Mesenchymal stem cell (in vitro differentiated cells and primary cell): ENCODE measurements around the gene NMRAL1.

Experiments
- DNase-seq: peaks from one replicate; pipeline ENCODE4 v3.0.0-alpha.2; 2013
- H2AFZ ChIP-seq: one replicate; pipeline ENCODE4 v1.6.1; 2013; ENCODE audit warnings: low read depth, mild to moderate bottlenecking, control low read depth, inconsistent platforms, low read length, moderate library complexity
- H2AK5ac ChIP-seq: 2 replicates; pipeline ENCODE4 v1.6.1; 2013; ENCODE audit warnings: low read length, moderate library complexity, mild to moderate bottlenecking, inconsistent platforms; ENCODE audit not compliant: severe bottlenecking
- H2BK120ac ChIP-seq: one replicate; pipeline ENCODE4 v1.6.1; 2013; ENCODE audit warnings: low read depth, mild to moderate bottlenecking, inconsistent platforms, low read length, moderate library complexity
- H2BK12ac ChIP-seq, 2 experiments: one replicate each; pipeline ENCODE4 v1.6.1; 2013; ENCODE audit warnings: inconsistent platforms in 2 of 2, low read length in 2 of 2, mild to moderate bottlenecking in 2 of 2, moderate library complexity in 2 of 2, control low read depth in 1 of 2
- H2BK15ac ChIP-seq: one replicate; pipeline ENCODE4 v1.6.1; 2013; ENCODE audit warnings: mild to moderate bottlenecking, low read depth, inconsistent platforms; ENCODE audit not compliant: poor library complexity, severe bottlenecking
- H2BK5ac ChIP-seq: 2 replicates; pipeline ENCODE4 v1.6.1; 2013; ENCODE audit warnings: low read depth, mild to moderate bottlenecking, low read length, control low read depth, inconsistent platforms; ENCODE audit not compliant: poor library complexity, severe bottlenecking
- H3K14ac ChIP-seq, 2 experiments: one replicate each; pipeline ENCODE4 v1.6.1; 2013; ENCODE audit warnings: inconsistent platforms in 2 of 2, low read length in 2 of 2, control low read depth in 1 of 2, mild to moderate bottlenecking in 1 of 2, moderate library complexity in 1 of 2
- H3K18ac ChIP-seq, 2 experiments: one replicate each; pipeline ENCODE4 v1.6.1; 2013; ENCODE audit warnings: inconsistent platforms in 2 of 2, low read length in 2 of 2, control low read depth in 1 of 2, low read depth in 1 of 2, mild to moderate bottlenecking in 1 of 2
- H3K23ac ChIP-seq, 2 experiments: one replicate each; pipeline ENCODE4 v1.6.1; 2013; ENCODE audit warnings: inconsistent platforms in 2 of 2, low read length in 2 of 2, mild to moderate bottlenecking in 2 of 2, moderate library complexity in 2 of 2, control low read depth in 1 of 2
- H3K27ac ChIP-seq: 2 replicates; pipeline ENCODE4 v1.5.1; 2013; ENCODE audit warnings: mild to moderate bottlenecking, moderate library complexity, low read length, control low read depth, inconsistent platforms; ENCODE audit not compliant: poor library complexity, severe bottlenecking
- H3K27me3 ChIP-seq, 2 experiments: 2 replicates each; pipeline versions ENCODE4 v1.6.1 to v1.7.0; 2013; ENCODE audit warnings: low read length in 2 of 2, mild to moderate bottlenecking in 2 of 2, moderate library complexity in 2 of 2, control low read depth in 1 of 2, inconsistent platforms in 1 of 2; ENCODE audit not compliant: control insufficient read depth in 1 of 2, insufficient read depth in 1 of 2
- H3K36me3 ChIP-seq, 2 experiments: 2 replicates each; pipeline versions ENCODE4 v1.6.1 to v1.7.0; 2013; ENCODE audit warnings: low read length in 2 of 2, control low read depth in 1 of 2, inconsistent platforms in 1 of 2, low read depth in 1 of 2, mild to moderate bottlenecking in 1 of 2; ENCODE audit not compliant: insufficient read depth in 2 of 2, control insufficient read depth in 1 of 2
- H3K4ac ChIP-seq, 2 experiments: one replicate each; pipeline ENCODE4 v1.6.1; 2013; ENCODE audit warnings: inconsistent platforms in 2 of 2, low read length in 2 of 2, mild to moderate bottlenecking in 2 of 2, moderate library complexity in 2 of 2, control low read depth in 1 of 2, low read depth in 1 of 2
- H3K4me1 ChIP-seq: 2 replicates; pipeline ENCODE4 v1.6.1; 2013; ENCODE audit warnings: low read depth, low read length, control low read depth; ENCODE audit not compliant: control insufficient read depth, insufficient read depth
- H3K4me2 ChIP-seq: 2 replicates; pipeline ENCODE4 v1.6.1; 2013; ENCODE audit warnings: low read length, mild to moderate bottlenecking, inconsistent platforms; ENCODE audit not compliant: poor library complexity, severe bottlenecking
- H3K4me3 ChIP-seq, 2 experiments: 2 replicates each; pipeline versions ENCODE4 v1.5.1 to v1.7.0; 2013; ENCODE audit warnings: low read length in 2 of 2, mild to moderate bottlenecking in 2 of 2, control low read depth in 1 of 2, low read depth in 1 of 2; ENCODE audit not compliant: insufficient read depth in 1 of 2
- H3K79me1 ChIP-seq: replicated peaks from 2 replicates; pipeline ENCODE4 v1.6.1; 2013; ENCODE audit warnings: mild to moderate bottlenecking, control low read depth, low read length, inconsistent platforms; ENCODE audit not compliant: poor library complexity, severe bottlenecking
- H3K9ac ChIP-seq: 2 replicates; pipeline ENCODE4 v1.7.0; 2013; ENCODE audit warnings: mild to moderate bottlenecking, low read length, moderate library complexity
- H3K9me3 ChIP-seq: 2 replicates; pipeline ENCODE4 v1.7.0; 2013; ENCODE audit warnings: mild to moderate bottlenecking, low read length; ENCODE audit not compliant: control insufficient read depth
- H4K8ac ChIP-seq: one replicate; pipeline ENCODE4 v1.6.1; 2013; ENCODE audit warnings: inconsistent platforms, mild to moderate bottlenecking, low read length, moderate library complexity
- H4K91ac ChIP-seq: one replicate; pipeline ENCODE4 v1.6.1; 2013; ENCODE audit warnings: mild to moderate bottlenecking, low read length, inconsistent platforms
- WGBS: methylation state at CpG from one replicate; pipeline ENCODE4 v1.1.7; 2013; ENCODE audit warnings: mixed read lengths; 5-methylcytosine and 5-hydroxymethylcytosine counted together

Gene NMRAL1

GRCh38 chr16:4425378-4426020 is 48.9 kb downstream of the NMRAL1 start, which contains the start of gene DNAJA3:
DNAJA3 (plus strand) TSS chr16:4425868; CDS start chr16:4425882, 14 bp downstream.
- WGBS = under 1% methylated on average over 68 of the region's 68 CpGs

GRCh38 chr16:4420505-4421105 is 53.8 kb downstream of the NMRAL1 start:
- no peaks in the 10 kb centered on the region for H3K27me3 ChIP-seq
- no peak overlapping the region for H2AK5ac ChIP-seq
- H3K9ac ChIP-seq = no peak overlapping the region
- no peaks in the 10 kb centered on the region for H3K9me3 ChIP-seq
- WGBS = 94% methylated on average over 5 of the region's 8 CpGs
- no peak overlapping the region for H2BK12ac ChIP-seq
- no peak overlapping the region for H4K91ac ChIP-seq
- H3K14ac ChIP-seq = no peak overlapping the region
- H3K36me3 ChIP-seq = no peaks in the 10 kb centered on the region
- H2AFZ ChIP-seq = no peak overlapping the region
- H3K4me1 ChIP-seq = peaks cover 10% of the 10 kb centered on the region
- H3K18ac ChIP-seq = no peak overlapping the region
- no peak overlapping the region for H2BK15ac ChIP-seq
- H2BK5ac ChIP-seq = no peak overlapping the region
- no peak overlapping the region for H3K23ac ChIP-seq
- DNase-seq = peak; percentile 8
- no peak overlapping the region for H3K4me3 ChIP-seq
- no peak overlapping the region for H3K4ac ChIP-seq
- peaks cover 7% of the 10 kb centered on the region for H3K79me1 ChIP-seq
- no peak overlapping the region for H3K4me2 ChIP-seq
- H2BK120ac ChIP-seq = no peak overlapping the region
- no peak overlapping the region for H4K8ac ChIP-seq
- no peak overlapping the region for H3K27ac ChIP-seq

More at GRCh38 chr16:4425378-4426020, 48.9 kb downstream of the NMRAL1 start, which contains the start of gene DNAJA3:
- Histone ChIP-seq H4K91ac (peak within 1 kb of the TSS; percentile 99), H2AK5ac (no peak within 1 kb of the TSS), H3K18ac (peak within 1 kb of the TSS; percentile 97), H4K8ac (peak within 1 kb of the TSS; percentile 99), H3K23ac (peak within 1 kb of the TSS in 1 of 2 experiments; percentile 54), H3K9ac (peak within 1 kb of the TSS; percentile 94), H3K36me3 (peaks cover 6 to 9% of the 10 kb centered on the region in 2 experiments), H3K4me2 (peak within 1 kb of the TSS; percentile 69), H3K14ac (peak within 1 kb of the TSS in 1 of 2 experiments; percentile 76), H2BK5ac (peak within 1 kb of the TSS; percentile 90), H3K4me1 (peaks cover 6% of the 10 kb centered on the region), H2BK12ac (peak within 1 kb of the TSS; percentile 40 to 59), H3K79me1 (peaks cover 8% of the 10 kb centered on the region), H3K27me3 (no peaks in the 10 kb centered on the region), H2BK15ac (no peak within 1 kb of the TSS), H3K9me3 (no peaks in the 10 kb centered on the region), H2AFZ (peak within 1 kb of the TSS; percentile 83), H2BK120ac (peak within 1 kb of the TSS; percentile 74), H3K27ac (peak within 1 kb of the TSS; percentile 99), H3K4ac (peak within 1 kb of the TSS; percentile 85 to 93), H3K4me3 (peak within 1 kb of the TSS; percentile 80 to 86)
- peak; percentile 98 for DNase-seq

- no peak overlapping the region for H2AK5ac ChIP-seq
- H3K4ac ChIP-seq = no peak overlapping the region
- H3K4me3 ChIP-seq = no peak overlapping the region
- H3K4me2 ChIP-seq = no peak overlapping the region
- no peak overlapping the region for H3K9ac ChIP-seq
- H2BK120ac ChIP-seq = no peak overlapping the region
- H3K27me3 ChIP-seq = no peaks in the 10 kb centered on the region
- no peak overlapping the region for H3K27ac ChIP-seq
- no peak for DNase-seq
- H3K14ac ChIP-seq = no peak overlapping the region
- H3K18ac ChIP-seq = no peak overlapping the region
- H3K4me1 ChIP-seq = peaks cover 13% of the 10 kb centered on the region
- H2BK15ac ChIP-seq = no peak overlapping the region
- H4K8ac ChIP-seq = no peak overlapping the region
- no peak overlapping the region for H2BK12ac ChIP-seq
- no peaks in the 10 kb centered on the region for H3K36me3 ChIP-seq
- H2BK5ac ChIP-seq = no peak overlapping the region
- no peak overlapping the region for H4K91ac ChIP-seq
- H3K9me3 ChIP-seq = no peaks in the 10 kb centered on the region
- WGBS = 89% methylated on average over 7 of the region's 7 CpGs
- H3K79me1 ChIP-seq = peaks cover 13% of the 10 kb centered on the region
- no peak overlapping the region for H3K23ac ChIP-seq
- H2AFZ ChIP-seq = no peak overlapping the region
These were observed 54.9 kb downstream of the NMRAL1 start for GRCh38 chr16:4419402-4419959.
